OCI-LY7 (cell line): ENCODE data around the gene MRPL50.

ENCODE experiments used
- CTCF ChIP-seq: fragments of 200-600 bp; sonication (generic); conservative IDR thresholded peaks from 2 replicates; pipeline ENCODE4 v1.5.1; 2014; ENCODE audit warnings: mild to moderate bottlenecking, antibody characterized with exemption, low read length, moderate library complexity, mixed read lengths
- EZH2phosphoT487 ChIP-seq: fragments of 200-600 bp; sonication (generic); IDR thresholded peaks from 2 replicates; pipeline ENCODE4 v1.6.1; 2018; ENCODE audit warnings: low read depth, borderline replicate concordance, mild to moderate bottlenecking, mixed run types, antibody characterized with exemption, low read length, moderate library complexity, mixed read lengths

GRCh38 chr9:101397746-101398067 is 711 bp downstream of the MRPL50 start:
- TF ChIP-seq CTCF (no peak), EZH2phosphoT487 (no peak)
